ENCODE results near the gene IL22RA2.
"Not testable (repeated sequence)": the region's sequence is repeated elsewhere in the genome, so short reads cannot be mapped to it uniquely, and the experiment has no call there.

Gene IL22RA2

DNA sequence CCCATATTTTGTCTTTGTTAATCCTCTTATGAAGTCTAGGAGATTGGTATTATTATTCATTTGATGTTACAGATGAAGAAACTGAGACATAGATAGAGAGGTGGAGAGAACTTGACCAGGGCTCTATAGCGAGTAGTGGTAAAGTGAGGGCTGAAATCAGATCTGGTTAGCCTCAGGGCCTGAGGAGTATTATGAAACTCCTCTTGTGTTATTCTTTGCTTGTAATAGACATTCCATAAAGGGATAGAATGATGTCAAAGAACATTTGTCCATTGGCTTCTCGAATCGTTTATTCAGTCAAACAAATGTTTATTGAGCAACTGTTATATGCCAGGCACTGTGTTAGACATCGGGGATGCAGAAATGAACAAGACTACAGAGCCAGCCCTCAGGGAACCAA lies at the start of gene IL22RA2:
IL22RA2 (minus strand) TSS at position 144 of the 400 bp plus-strand sequence. CDS start 11,895 bp downstream, outside the sequence.
- no peak for DNase-seq (ENCODE audit: low spot score)

DNA sequence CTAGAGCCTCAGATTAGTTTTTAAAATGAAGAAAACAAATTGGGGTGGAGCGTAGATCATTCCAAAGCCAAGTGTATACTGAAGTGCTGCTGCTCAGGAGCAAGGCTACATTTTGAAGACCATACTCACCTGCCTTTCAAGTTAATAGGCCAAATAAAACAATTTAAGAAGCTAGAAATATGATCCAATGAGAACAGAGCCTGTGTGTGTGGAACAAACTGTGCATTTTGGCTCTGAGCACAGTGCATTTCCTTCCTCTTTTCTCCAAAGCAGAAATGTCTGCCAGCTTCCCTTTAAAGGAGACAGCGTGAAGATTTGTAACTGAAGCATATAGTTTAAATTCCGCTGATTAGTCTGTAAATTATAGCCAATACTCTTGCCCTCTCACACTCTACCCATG lies 48.9 kb upstream of the IL22RA2 start:
- no peak for DNase-seq (ENCODE audit: low spot score)

- DNase-seq (ENCODE audit: low spot score): no peak
These were observed 46.3 kb upstream of the IL22RA2 start for GRCh38 chr6:137219664-137220252.

GRCh38 chr6:137218917-137219663 lies 45.6 kb upstream of the IL22RA2 start, which contains the start of gene IFNGR1:
Gene IFNGR1 (minus strand): TSS chr6:137219385. CDS start chr6:137219327, 58 bp downstream.
- DNase-seq (ENCODE audit: low spot score): peak; percentile 68

GRCh38 chr6:137218473-137218916 lies 45.1 kb upstream of the IL22RA2 start:
- peak; percentile 23 for DNase-seq (ENCODE audit: low spot score)

DNA sequence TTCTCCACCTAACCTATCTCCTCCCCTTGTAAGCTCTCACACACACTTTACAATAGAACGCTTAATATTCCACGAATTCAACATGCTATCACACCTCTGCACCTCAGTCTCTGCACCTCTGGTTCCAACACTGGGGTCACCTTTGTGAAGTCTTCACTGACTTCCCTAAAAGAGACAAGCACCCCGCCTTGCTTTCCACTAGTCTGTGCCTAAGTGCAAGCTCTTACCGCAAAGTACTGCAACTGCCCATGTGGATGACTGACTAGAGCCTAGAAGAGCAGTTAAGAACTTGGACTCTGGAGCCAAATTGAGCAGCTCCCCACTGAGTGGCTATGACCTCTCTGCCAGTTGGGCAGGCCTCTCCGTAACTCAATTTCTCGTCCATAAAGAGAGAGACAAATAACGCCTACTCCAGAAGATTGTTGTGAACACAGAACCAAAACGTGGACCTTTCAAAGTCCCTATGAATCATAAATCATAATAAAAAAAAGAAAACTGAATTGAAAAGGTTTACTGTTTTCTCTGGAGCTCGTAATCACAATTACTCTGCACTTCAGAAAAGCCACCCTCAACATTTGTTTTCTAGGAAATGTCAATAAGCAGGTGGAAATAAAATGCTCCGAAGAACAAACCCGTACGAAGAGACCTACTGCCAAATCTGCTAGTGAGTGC lies 44.5 kb upstream of the IL22RA2 start:
- DNase-seq (ENCODE audit: low spot score): no peak

GRCh38 chr6:137216875-137217553 lies 43.6 kb upstream of the IL22RA2 start:
- no peak for DNase-seq (ENCODE audit: low spot score)

DNA sequence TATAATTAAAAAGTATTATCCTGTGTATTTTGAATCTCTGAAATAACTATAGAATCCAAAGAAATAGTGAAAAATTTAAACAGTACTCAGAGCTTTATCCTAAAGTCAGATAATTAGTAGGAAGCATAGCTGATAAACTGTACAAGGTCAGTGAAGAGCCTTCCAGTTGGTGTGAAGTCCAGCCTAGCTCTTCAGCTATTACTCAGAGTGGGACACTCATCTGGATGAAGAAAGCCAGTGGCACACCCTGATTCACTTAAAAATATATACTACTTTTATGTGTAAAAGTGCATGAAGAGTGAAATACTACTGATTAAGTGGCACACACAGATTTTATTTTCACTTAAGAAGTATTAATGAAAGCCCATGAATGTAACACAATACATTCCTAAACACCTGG lies 42.7 kb upstream of the IL22RA2 start:
- DNase-seq (ENCODE audit: low spot score): no peak

GRCh38 chr6:137215630-137216029 lies 42.2 kb upstream of the IL22RA2 start:
- DNase-seq (ENCODE audit: low spot score): not testable (repeated sequence)

- no peak for DNase-seq (ENCODE audit: low spot score)
These were observed 41.5 kb upstream of the IL22RA2 start for GRCh38 chr6:137214931-137215330.

DNA sequence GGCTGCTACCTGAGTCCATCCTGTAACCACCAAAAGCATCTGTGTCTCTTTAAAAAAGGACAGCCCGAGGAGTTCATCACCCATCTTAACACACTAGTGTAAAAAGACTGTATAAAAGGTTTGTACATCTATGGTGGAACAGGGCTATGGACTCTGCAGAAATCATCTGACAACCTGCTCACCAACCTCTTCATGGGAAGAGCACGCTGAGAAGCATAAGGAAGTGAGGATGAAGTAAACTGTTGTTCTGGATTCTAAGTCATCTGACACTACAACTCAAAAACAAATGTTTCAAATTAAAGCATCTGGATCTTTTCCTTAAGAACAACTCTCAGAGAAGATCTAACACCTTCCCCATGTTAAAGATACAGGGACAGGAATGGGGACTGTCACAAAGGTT lies 40.4 kb upstream of the IL22RA2 start:
- no peak for DNase-seq (ENCODE audit: low spot score)

DNA sequence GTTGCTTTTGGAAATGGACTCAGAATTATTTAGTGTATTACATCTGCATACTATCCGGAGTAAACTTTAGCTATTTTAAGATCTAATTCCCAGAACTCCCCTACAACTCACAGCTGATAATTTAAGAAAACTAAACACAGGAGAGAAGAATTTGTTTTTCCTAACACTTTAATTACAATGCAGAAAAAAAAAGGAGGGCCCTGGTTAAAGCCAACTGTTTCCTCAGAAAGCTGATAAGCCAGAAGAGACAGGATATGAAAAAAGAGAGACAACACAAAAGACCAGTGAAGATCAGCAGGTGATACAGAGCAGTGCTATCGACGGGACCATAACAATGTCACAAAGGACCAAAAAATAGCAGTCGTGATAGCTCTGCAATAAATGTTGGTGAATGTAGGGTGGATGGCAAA lies 39.9 kb upstream of the IL22RA2 start:
- DNase-seq (ENCODE audit: low spot score): no peak

- DNase-seq (ENCODE audit: low spot score): no peak
These were observed 38.5 kb upstream of the IL22RA2 start for GRCh38 chr6:137211910-137212309.

GRCh38 chr6:137210903-137211302 lies 37.5 kb upstream of the IL22RA2 start:
- DNase-seq (ENCODE audit: low spot score): no peak

DNA sequence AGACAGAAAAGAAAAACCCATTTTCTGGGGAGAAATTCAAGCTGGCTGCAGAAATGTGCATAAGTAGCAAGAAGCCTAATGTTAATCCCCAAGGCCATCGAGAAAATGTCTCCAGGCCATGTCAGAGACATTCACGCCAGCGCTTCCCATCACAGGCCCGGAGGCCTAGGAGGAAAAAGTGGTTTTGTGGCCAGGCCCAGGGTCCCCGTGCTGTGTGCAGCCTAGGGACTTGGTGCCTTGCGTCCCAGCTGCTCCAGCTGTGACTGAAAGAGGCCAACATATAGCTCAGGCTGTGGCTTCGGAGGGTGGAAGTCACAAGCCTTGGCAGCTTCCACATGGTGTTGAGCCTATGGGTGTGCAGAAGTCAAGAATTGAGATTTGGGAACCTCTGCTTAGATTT lies 34.8 kb upstream of the IL22RA2 start:
- DNase-seq (ENCODE audit: low spot score): no peak

DNA sequence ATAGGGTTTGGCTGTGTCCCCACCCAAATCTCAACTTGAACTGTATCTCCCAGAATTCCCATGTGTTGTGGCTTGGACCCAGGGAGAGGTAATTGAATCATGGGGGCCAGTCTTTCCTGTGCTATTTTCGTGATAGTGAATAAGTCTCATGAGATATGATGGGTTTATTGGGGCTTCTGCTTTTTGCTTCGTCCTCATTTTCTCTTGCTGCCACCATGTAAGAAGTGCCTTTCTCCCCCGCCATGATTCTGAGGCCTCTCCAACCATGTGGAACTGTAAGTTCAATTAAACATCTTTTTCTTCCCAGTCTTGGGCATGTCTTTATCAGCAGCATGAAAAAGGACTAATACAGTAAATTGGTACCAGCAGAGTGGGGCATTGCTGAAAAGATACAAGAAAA lies 34.0 kb upstream of the IL22RA2 start:
- not testable (repeated sequence) for DNase-seq (ENCODE audit: low spot score)

DNA sequence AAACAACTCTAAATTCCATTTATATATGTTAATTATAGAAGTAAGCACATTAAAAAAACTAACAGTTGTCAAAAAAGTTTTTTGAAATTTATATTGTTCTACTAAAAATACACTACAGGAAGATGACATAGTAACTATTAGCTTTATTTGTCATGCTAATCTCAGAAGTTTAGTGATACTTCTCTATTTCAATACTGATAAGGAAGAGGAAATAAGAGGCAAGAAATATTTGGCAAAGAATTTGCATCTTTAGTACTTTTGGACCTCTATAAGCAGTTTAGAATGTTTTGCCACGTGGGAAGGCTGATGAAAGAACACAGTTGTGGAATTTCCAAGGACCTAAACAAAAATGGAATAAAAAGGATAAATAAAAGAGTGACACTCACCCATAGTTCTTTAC lies 33.1 kb upstream of the IL22RA2 start:
- DNase-seq (ENCODE audit: low spot score): no peak

- no peak for DNase-seq (ENCODE audit: low spot score)
These were observed 29.8 kb upstream of the IL22RA2 start for GRCh38 chr6:137203256-137203655.

- no peak for DNase-seq (ENCODE audit: low spot score)
These were observed 28.6 kb upstream of the IL22RA2 start for GRCh38 chr6:137202078-137202477.

DNA sequence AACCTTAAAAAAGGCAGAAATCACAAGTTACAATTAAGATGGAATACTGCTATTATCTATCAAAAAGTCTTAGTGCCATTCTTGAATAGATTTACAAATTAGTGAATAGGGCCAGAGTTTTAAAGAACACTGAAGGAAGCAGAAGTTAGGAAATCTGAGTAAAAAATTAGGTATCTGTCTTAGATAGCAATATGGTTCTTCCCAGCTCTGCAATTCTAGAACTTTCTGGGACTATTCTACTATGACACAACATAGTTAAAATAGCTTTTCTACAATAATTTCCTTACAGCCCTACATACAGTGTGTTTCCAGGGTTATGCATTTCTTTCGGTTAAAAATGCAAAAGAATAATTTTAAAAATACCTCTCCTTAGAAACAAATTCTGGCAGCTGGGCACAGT lies 27.6 kb upstream of the IL22RA2 start:
- DNase-seq (ENCODE audit: low spot score): no peak

DNA sequence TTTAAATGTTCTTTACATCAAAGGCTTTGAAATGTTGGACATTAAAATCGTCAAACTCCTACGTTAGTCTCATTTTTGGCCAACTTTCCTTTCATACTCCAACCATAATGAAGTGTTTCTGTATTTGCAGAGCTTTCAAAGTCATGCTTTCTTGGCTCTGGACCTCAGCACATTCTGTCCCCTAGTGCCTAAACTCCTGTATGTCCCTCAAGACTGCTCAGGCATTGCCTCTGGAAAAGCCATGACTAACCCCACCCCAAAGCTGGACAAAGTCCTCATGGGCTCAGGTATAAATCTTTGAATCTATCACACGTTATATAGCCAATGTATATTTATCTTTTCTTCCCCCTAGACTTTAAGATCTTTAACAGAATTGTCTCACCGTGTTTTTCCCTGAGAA lies 26.8 kb upstream of the IL22RA2 start:
- no peak for DNase-seq (ENCODE audit: low spot score)
